ENCODE data around the gene NTNG2.

- no peak for TF ChIP-seq CTCF (IDR thresholded peaks at IDR 0.05; ENCODE audit: insufficient read depth, low read length, poor library complexity, severe bottlenecking)
- no peak for TF ChIP-seq EZH2phosphoT487 (conservative IDR thresholded peaks at IDR 0.05; ENCODE audit: low read length)
These were observed 127.1 kb downstream of the NTNG2 start for GRCh38 chr9:132288966-132289365.

Data from SU-DHL-6 (cell line).